GM23248 (cell line): ENCODE results near the gene CAPS2. TPM values are rescaled to one million over a fixed set of nuclear protein-coding genes. Genes with fewer than 3 reads are reported as not detected.
A peak's percentile ranks its signal among the peaks of the same experiment; 100 is the strongest.

Source experiments
- DNase-seq: peaks from one replicate; pipeline ENCODE4 v3.0.0-alpha.2; 2015
- H2AFZ ChIP-seq: fragments of 200-600 bp; sonication (generic); 2 replicates; pipeline ENCODE4 v1.6.1; 2016; ENCODE audit warnings: antibody characterized with exemption
- H3F3A ChIP-seq: fragments of 200-600 bp; sonication (generic); 2 replicates; pipeline ENCODE4 v1.6.1; 2016; ENCODE audit warnings: mild to moderate bottlenecking, antibody characterized with exemption, mixed run types; ENCODE audit not compliant: insufficient read depth
- H3K27ac ChIP-seq: fragments of 200-600 bp; sonication (generic); 2 replicates; pipeline ENCODE4 v1.5.1; 2016; ENCODE audit warnings: mild to moderate bottlenecking
- H3K27me3 ChIP-seq: fragments of 200-600 bp; sonication (generic); replicated peaks from 2 replicates; pipeline ENCODE4 v1.6.1; 2016; ENCODE audit warnings: mild to moderate bottlenecking; ENCODE audit not compliant: insufficient read depth
- H3K36me3 ChIP-seq: fragments of 200-600 bp; sonication (generic); 2 replicates; pipeline ENCODE4 v1.6.1; 2016; ENCODE audit warnings: low read depth, mild to moderate bottlenecking
- H3K4me1 ChIP-seq: fragments of 200-600 bp; sonication (generic); 2 replicates; pipeline ENCODE4 v1.6.1; 2016; ENCODE audit warnings: mild to moderate bottlenecking; ENCODE audit not compliant: insufficient read depth
- H3K4me2 ChIP-seq: fragments of 200-600 bp; sonication (generic); one replicate; pipeline ENCODE4 v1.6.1; 2016; ENCODE audit warnings: mild to moderate bottlenecking; ENCODE audit not compliant: unreplicated experiment
- H3K4me3 ChIP-seq: fragments of 200-600 bp; sonication (generic); 2 replicates; pipeline ENCODE4 v1.5.1; 2016; ENCODE audit warnings: mild to moderate bottlenecking
- H3K79me2 ChIP-seq: fragments of 200-600 bp; sonication (generic); 2 replicates; pipeline ENCODE4 v1.6.1; 2016; ENCODE audit warnings: mild to moderate bottlenecking; ENCODE audit not compliant: insufficient read depth
- H3K9ac ChIP-seq: fragments of 200-600 bp; sonication (generic); 2 replicates; pipeline ENCODE4 v1.6.1; 2016; ENCODE audit warnings: mild to moderate bottlenecking
- H3K9me2 ChIP-seq: fragments of 200-600 bp; sonication (generic); 2 replicates; pipeline ENCODE4 v1.6.1; 2016; ENCODE audit warnings: mixed run types, mild to moderate bottlenecking, moderate library complexity; ENCODE audit not compliant: insufficient read depth
- H3K9me3 ChIP-seq: fragments of 200-600 bp; sonication (generic); one replicate; pipeline ENCODE4 v1.6.1; 2017; ENCODE audit warnings: low read depth
- H4K20me1 ChIP-seq: fragments of 200-600 bp; sonication (generic); 2 replicates; pipeline ENCODE4 v1.6.0; 2016; ENCODE audit not compliant: insufficient read depth
- EZH2 ChIP-seq: fragments of 200-600 bp; sonication (generic); IDR thresholded peaks from 2 replicates; pipeline ENCODE4 v1.6.1; 2018; ENCODE audit warnings: antibody characterized with exemption, mild to moderate bottlenecking; ENCODE audit not compliant: insufficient read depth, poor library complexity, severe bottlenecking
- EZH2phosphoT487 ChIP-seq: fragments of 200-600 bp; sonication (generic); IDR thresholded peaks from 2 replicates; pipeline ENCODE4 v1.6.1; 2018; ENCODE audit warnings: antibody characterized with exemption, moderate library complexity, mild to moderate bottlenecking, low read depth; ENCODE audit not compliant: insufficient read depth
- WGBS, 2 experiments: methylation state at CpG; one replicate each; pipeline ENCODE4 v1.1.6; 2015 to 2017; ENCODE audit warnings: low lambda C conversion rate in 2 of 2, low coverage in 1 of 2; ENCODE audit errors: missing lambda C conversion rate in 2 of 2; 5-methylcytosine and 5-hydroxymethylcytosine counted together
- in situ Hi-C: fragments of 300-500 bp; cut with MboI; formaldehyde crosslinking; loops from 2 replicates; pipeline ENCODE4 v1.15.0; 2020
- polyA plus RNA-seq: library from polyadenylated mRNA; unstranded; fragments of >200 nt; fragmentation: Nextera tagmentation; extraction: Ambion mirVana; gene quantifications from 2 replicates; pipeline ENCODE4 v1.2.1, GENCODE V29; 2016
- total RNA-seq: library from RNA; depleted of rRNA; stranded (reverse); fragments of >200 nt; shearing (Covaris generic); gene quantifications from 2 replicates; pipeline ENCODE4 v1.2.3, GENCODE V29; 2014

The CAPS2 gene
- total and polyA plus RNA-seq, 2 experiments from 2014 or later = 1.5 to 4.4 TPM

DNA sequence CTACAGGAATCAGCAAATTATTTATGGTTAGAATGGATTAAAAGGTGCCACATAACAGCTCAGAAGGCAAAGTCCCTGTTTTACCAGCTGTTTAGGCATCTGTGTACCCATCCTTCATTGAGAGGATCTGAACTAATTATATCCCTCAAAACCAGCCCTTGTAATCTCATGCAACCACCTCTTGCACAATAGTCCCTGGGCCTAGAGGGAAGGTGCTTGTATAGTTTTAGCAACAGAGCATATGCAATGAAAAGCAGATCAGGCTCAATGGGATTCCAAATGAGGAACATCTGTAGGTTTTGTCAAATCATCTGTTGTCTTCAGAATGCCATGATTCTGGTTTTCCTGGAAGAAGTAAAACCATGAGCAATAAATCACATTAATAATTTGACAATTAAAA is 34.8 kb upstream of the CAPS2 start:
- no peak overlapping the region for H2AFZ ChIP-seq
- H3F3A ChIP-seq = peaks cover 7% of the 10 kb centered on the region; the same call in 1 of the 2 replicates
- H3K4me1 ChIP-seq = peaks cover 11% of the 10 kb centered on the region; the same call in 1 of the 2 replicates
- H3K27me3 ChIP-seq = no peaks in the 10 kb centered on the region
- H3K36me3 ChIP-seq = no peaks in the 10 kb centered on the region
- H3K27ac ChIP-seq = no peak overlapping the region
- in situ Hi-C loops = no loop called here
- no peak overlapping the region for H3K4me3 ChIP-seq
- no peaks in the 10 kb centered on the region for H3K79me2 ChIP-seq
- H3K9ac ChIP-seq = no peak overlapping the region
- H3K9me2 ChIP-seq = no peaks in the 10 kb centered on the region
- no peaks in the 10 kb centered on the region for H4K20me1 ChIP-seq
- peak; percentile 32 for DNase-seq
- H3K4me2 ChIP-seq = no peak overlapping the region
- no peak for TF ChIP-seq EZH2phosphoT487
- no peak for TF ChIP-seq EZH2
- H3K9me3 ChIP-seq = no peaks in the 10 kb centered on the region

DNA sequence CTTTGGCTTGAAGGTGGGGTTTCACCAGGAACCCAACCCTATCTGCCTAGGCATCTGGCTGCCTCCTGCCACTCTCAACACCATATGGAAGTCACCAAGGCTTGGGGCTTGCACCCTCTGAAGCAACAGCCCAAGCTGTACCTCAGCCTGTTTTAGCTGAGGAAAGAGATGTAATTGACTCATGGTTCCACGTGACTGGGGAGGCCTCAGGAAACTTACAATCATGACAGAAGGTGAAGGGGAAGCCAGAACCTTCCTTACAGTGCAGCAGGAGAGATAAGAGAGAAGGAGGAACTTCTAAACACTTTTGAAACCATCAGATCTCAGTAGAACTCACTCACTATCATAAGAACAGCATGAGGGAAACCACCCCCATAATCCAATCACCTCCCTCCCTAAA is 31.3 kb upstream of the CAPS2 start:
- no peak overlapping the region for H3K4me2 ChIP-seq
- H4K20me1 ChIP-seq = no peaks in the 10 kb centered on the region
- H3K9ac ChIP-seq = no peak overlapping the region
- H3K9me2 ChIP-seq = no peaks in the 10 kb centered on the region
- no peaks in the 10 kb centered on the region for H3K9me3 ChIP-seq
- H3K79me2 ChIP-seq = no peaks in the 10 kb centered on the region
- 57 to 82% methylated on average over 1 of the region's 1 CpG for WGBS, 2 experiments
- no peaks in the 10 kb centered on the region for H3K27me3 ChIP-seq
- in situ Hi-C loops = no loop called here
- no peak for DNase-seq
- no peak overlapping the region for H3K4me3 ChIP-seq
- H3K4me1 ChIP-seq = peaks cover 7% of the 10 kb centered on the region; the same call in 1 of the 2 replicates
- TF ChIP-seq EZH2phosphoT487 = no peak
- no peak overlapping the region for H2AFZ ChIP-seq
- H3K27ac ChIP-seq = no peak overlapping the region
- H3F3A ChIP-seq = peaks cover 6% of the 10 kb centered on the region; the same call in 1 of the 2 replicates
- no peaks in the 10 kb centered on the region for H3K36me3 ChIP-seq

DNA sequence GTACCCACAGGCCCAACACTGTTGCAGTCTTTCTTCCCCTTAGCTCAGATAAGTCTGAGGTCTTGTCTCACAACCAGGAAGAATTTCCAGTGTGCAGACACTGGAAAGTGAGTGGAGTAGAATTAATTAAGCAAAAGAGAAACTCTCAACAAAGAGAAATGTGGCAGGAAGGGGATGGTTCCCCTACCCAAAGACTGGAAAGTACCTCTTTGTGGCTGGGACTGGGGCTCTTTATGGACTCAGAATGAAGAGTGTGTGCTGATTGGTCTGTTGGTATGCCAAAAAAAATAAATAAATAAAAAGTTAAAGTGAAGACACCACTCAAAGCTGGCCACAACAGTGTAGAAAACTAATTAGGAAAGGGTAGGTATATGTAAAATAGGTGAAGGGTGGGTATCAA is 30.8 kb upstream of the CAPS2 start:
- DNase-seq = no peak
- Histone ChIP-seq H3K9me3 (no peaks in the 10 kb centered on the region), H3K4me2 (no peak overlapping the region), H3K27me3 (no peaks in the 10 kb centered on the region), H2AFZ (no peak overlapping the region), H3K79me2 (no peaks in the 10 kb centered on the region), H3K9ac (no peak overlapping the region), H3K9me2 (no peaks in the 10 kb centered on the region), H3F3A (peaks cover 1% of the 10 kb centered on the region; the same call in 1 of the 2 replicates), H4K20me1 (no peaks in the 10 kb centered on the region), H3K4me1 (peaks cover 2% of the 10 kb centered on the region; the same call in 1 of the 2 replicates), H3K36me3 (no peaks in the 10 kb centered on the region), H3K27ac (no peak overlapping the region), H3K4me3 (no peak overlapping the region)
- no peak for TF ChIP-seq EZH2
- TF ChIP-seq EZH2phosphoT487 = no peak
- in situ Hi-C loops = no loop called here

DNA sequence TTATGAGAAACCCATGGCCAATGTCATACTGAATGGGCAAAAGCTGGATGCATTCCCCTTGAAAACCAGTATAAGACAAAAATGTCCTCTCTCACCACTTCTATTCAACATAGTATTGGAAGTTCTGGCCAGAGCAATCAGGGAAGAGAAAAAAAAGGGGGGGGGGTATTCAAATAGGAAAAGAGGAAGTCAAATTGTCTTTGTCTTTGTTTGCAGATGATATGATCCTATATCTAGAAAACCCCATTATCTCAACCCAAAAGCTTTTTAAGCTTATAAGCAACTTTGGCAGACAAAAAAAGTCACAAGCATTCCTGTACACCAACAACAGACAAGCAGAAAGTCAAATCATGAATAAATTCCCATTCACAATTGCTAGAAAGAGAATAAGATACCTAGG is 23.9 kb upstream of the CAPS2 start:
- in situ Hi-C loops = no loop called here
- no peak overlapping the region for H3K27ac ChIP-seq
- no peaks in the 10 kb centered on the region for H3K36me3 ChIP-seq
- H2AFZ ChIP-seq = no peak overlapping the region
- H3K9ac ChIP-seq = no peak overlapping the region
- H3K9me2 ChIP-seq = no peaks in the 10 kb centered on the region
- H3K4me2 ChIP-seq = no peak overlapping the region
- H3K4me3 ChIP-seq = no peak overlapping the region
- DNase-seq = no peak
- H4K20me1 ChIP-seq = no peaks in the 10 kb centered on the region
- no peaks in the 10 kb centered on the region for H3F3A ChIP-seq
- H3K27me3 ChIP-seq = no peaks in the 10 kb centered on the region
- H3K79me2 ChIP-seq = no peaks in the 10 kb centered on the region
- no peaks in the 10 kb centered on the region for H3K4me1 ChIP-seq
- no peaks in the 10 kb centered on the region for H3K9me3 ChIP-seq
- TF ChIP-seq EZH2 (no peak), EZH2phosphoT487 (no peak)

DNA sequence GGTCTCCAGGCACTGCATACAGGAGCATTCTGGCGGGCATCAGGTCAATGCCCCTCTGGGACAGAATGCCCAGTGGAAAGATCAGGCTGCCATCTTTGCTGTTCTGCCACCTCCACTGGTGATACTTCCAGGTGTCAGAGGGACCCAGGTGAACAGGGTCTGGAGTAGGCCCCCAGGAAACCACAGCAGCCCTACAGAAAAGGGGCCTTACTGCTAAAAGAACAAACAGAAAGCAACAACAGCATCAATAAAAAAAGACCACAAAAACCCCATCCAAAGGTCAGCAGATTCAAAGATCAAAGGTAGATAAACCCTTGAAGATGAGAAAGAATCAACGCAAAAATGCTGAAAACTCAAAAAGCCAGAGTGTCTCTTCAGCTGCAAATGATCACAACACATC is 20.3 kb upstream of the CAPS2 start:
- no peak for DNase-seq
- Histone ChIP-seq H3K9me2 (no peaks in the 10 kb centered on the region), H3K4me2 (no peak overlapping the region), H4K20me1 (no peaks in the 10 kb centered on the region), H3K27ac (no peak overlapping the region), H2AFZ (no peak overlapping the region), H3K9ac (no peak overlapping the region), H3K27me3 (no peaks in the 10 kb centered on the region), H3K9me3 (no peaks in the 10 kb centered on the region), H3F3A (no peaks in the 10 kb centered on the region), H3K4me3 (no peak overlapping the region), H3K4me1 (no peaks in the 10 kb centered on the region), H3K79me2 (no peaks in the 10 kb centered on the region), H3K36me3 (no peaks in the 10 kb centered on the region)
- WGBS, 2 experiments = 34 to 54% methylated on average over 2 of the region's 2 CpGs
- in situ Hi-C loops = no loop called here
- TF ChIP-seq EZH2 = no peak
- TF ChIP-seq EZH2phosphoT487 = no peak
